ENCODE data around the gene TMEM176A.

- TF ChIP-seq POLR2A (IDR thresholded peaks at IDR 0.05; ENCODE audit: low read depth, low read length): no peak
- no peak for TF ChIP-seq POLR2AphosphoS5 (IDR thresholded peaks at IDR 0.05; ENCODE audit: low read depth, low read length)
- no peak for TF ChIP-seq TAF1 (IDR thresholded peaks at IDR 0.05; ENCODE audit: borderline replicate concordance, low read depth, low read length)
These were observed 48.7 kb downstream of the TMEM176A start for GRCh38 chr7:150849204-150849775.

Data from GM12892 (cell line).